ENCODE measurements around the gene TESK2.
A peak's percentile ranks its signal among the peaks of the same experiment; 100 is the strongest.

Gene TESK2

DNA sequence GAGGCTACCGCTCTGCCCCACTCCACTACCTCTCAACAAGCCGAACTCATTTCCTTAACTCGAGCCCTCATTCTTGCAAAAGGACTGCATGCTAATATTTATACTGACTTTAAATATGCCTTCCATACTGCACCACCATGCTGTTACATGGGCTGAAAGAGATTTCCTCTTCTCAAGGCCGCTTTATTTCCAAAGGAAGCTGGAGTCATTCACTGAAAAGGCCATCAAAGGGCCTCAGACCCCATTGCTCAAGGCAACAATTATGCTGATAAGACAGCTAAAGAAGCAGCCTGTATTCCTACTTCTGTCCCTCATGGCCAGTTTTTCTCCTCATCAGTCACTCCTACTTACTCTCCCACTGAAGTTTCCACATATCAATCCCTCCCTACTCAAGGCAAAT is 171.2 kb downstream of the TESK2 start:
- TF ChIP-seq, protein P1, sequence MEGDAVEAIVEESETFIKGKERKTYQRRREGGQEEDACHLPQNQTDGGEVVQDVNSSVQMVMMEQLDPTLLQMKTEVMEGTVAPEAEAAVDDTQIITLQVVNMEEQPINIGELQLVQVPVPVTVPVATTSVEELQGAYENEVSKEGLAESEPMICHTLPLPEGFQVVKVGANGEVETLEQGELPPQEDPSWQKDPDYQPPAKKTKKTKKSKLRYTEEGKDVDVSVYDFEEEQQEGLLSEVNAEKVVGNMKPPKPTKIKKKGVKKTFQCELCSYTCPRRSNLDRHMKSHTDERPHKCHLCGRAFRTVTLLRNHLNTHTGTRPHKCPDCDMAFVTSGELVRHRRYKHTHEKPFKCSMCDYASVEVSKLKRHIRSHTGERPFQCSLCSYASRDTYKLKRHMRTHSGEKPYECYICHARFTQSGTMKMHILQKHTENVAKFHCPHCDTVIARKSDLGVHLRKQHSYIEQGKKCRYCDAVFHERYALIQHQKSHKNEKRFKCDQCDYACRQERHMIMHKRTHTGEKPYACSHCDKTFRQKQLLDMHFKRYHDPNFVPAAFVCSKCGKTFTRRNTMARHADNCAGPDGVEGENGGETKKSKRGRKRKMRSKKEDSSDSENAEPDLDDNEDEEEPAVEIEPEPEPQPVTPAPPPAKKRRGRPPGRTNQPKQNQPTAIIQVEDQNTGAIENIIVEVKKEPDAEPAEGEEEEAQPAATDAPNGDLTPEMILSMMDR (IDR thresholded peaks at IDR 0.05; ENCODE audit: extremely low read depth, missing control alignments), result no peak
- no peak for DNase-seq (ENCODE audit: low spot score)

- TF ChIP-seq, protein P1 (IDR thresholded peaks at IDR 0.05; ENCODE audit: extremely low read depth, missing control alignments), result no peak
- no peak for DNase-seq (ENCODE audit: low spot score)
These were observed 173.8 kb downstream of the TESK2 start for GRCh38 chr1:45317166-45317565.

DNA sequence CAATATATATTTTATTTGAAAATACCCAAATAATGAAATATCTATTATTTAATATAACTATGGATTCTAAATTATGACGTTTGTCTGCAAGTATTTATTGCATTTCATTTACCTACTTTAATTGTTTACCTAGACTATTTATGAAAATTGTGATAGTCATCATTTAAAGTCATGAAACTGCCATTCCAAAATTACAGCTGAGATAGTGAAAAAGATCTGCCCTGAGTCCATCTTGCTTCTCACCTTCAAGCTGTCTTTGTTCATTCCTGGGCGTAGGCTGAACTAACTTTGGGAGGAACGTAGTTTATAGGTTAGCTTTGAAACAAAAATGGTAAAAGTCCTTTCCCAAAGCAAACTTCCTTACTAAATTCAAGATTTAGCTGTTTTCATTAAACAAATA is 176.7 kb downstream of the TESK2 start:
- TF ChIP-seq, protein P1 (IDR thresholded peaks at IDR 0.05; ENCODE audit: extremely low read depth, missing control alignments), result no peak
- no peak for DNase-seq (ENCODE audit: low spot score)

DNA sequence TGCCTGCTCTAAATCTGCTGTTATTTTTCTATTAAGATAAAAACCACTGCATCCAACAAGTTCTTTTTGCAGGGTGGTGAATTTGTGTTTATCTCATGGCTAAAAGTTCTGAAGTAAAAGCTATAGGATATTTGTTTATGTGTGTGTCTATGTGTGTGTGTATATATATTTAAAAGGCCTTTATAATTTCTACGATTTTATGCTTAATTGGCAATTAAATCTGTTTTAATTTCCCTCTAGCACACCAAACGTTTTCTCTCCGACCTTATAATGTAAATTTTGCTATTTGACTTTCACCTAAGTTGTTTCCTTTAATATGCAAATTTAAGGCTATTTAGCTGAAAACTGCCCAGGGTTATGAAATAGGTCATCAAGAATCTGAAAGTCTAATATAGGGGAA is 184.1 kb downstream of the TESK2 start:
- TF ChIP-seq, protein P1 (IDR thresholded peaks at IDR 0.05; ENCODE audit: extremely low read depth, missing control alignments), result no peak
- DNase-seq (ENCODE audit: low spot score), result no peak

DNA sequence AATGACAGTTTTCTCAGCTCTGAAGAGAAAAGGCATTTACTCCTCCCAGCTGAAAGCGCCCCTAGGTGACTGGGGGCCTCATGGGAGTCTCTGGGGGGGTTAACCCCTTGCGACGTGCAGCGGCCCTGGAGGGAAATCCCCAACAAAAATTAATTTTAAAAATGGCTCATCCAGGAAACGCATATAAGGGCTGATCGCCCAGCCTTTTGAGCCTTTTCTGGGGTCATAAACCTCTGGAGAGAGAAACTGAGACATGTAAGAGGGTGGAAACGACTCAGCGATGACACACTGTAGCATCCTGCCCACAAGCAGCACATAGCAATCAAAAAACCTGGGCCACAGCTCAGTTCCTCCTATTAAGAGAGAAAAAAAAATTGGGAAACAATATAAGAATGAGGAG is 184.6 kb downstream of the TESK2 start:
- TF ChIP-seq, protein P1 (IDR thresholded peaks at IDR 0.05; ENCODE audit: extremely low read depth, missing control alignments), result no peak
- DNase-seq (ENCODE audit: low spot score), result peak; percentile 62

GRCh38 chr1:45305231-45305630 is 185.7 kb downstream of the TESK2 start:
- DNase-seq (ENCODE audit: low spot score), result no peak
- TF ChIP-seq, protein P1 (IDR thresholded peaks at IDR 0.05; ENCODE audit: extremely low read depth, missing control alignments), result no peak

- TF ChIP-seq, protein P1 (IDR thresholded peaks at IDR 0.05; ENCODE audit: extremely low read depth, missing control alignments), result no peak
- DNase-seq (ENCODE audit: low spot score), result no peak
These were observed 186.5 kb downstream of the TESK2 start for GRCh38 chr1:45304311-45305081.
